Heart left ventricle (tissue), 16 donors: ENCODE measurements around the gene JPH2. TPM values are rescaled to one million over a fixed set of nuclear protein-coding genes. Genes with fewer than 3 reads are reported as not detected.

Experiments
- ATAC-seq, 4 donors: fragments of 200-7000 bp; cut with Tn5 transposase; one replicate each; pipeline ENCODE4 v1.9.1; 2020 to 2022; ENCODE audit warnings: moderate library complexity in 4 of 4, mild to moderate bottlenecking in 3 of 4, moderate number of reproducible peaks in 1 of 4
- DNase-seq, 5 donors: peaks; one replicate each; pipeline ENCODE4 v3.0.0-alpha.2; 2020
- H3K27ac ChIP-seq, 12 donors: fragments of 200-600 bp; sonication (generic) in 4 of 12; one replicate each; pipeline versions ENCODE4 v1.5.0 to v1.8.0; 2016 to 2022; ENCODE audit warnings: mild to moderate bottlenecking in 2 of 12
- H3K27me3 ChIP-seq, 9 donors: fragments of 200-600 bp; sonication (generic) in 2 of 9; one replicate each; pipeline versions ENCODE4 v1.5.1 to v1.8.0; 2016 to 2022; ENCODE audit warnings: mild to moderate bottlenecking in 3 of 9
- H3K36me3 ChIP-seq, 9 donors: fragments of 200-600 bp; sonication (generic) in 2 of 9; one replicate each; pipeline versions ENCODE4 v1.5.0 to v1.8.0; 2018 to 2022; ENCODE audit warnings: mild to moderate bottlenecking in 2 of 9
- H3K4me1 ChIP-seq, 12 donors: fragments of 200-600 bp; sonication (generic) in 4 of 12; one replicate each; pipeline versions ENCODE4 v1.5.0 to v1.8.0; 2016 to 2022; ENCODE audit warnings: mild to moderate bottlenecking in 3 of 12
- H3K4me3 ChIP-seq, 12 donors: fragments of 200-600 bp; sonication (generic) in 4 of 12; one replicate each; pipeline versions ENCODE4 v1.5.0 to v1.8.0; 2017 to 2022; ENCODE audit warnings: mild to moderate bottlenecking in 9 of 12, moderate library complexity in 4 of 12
- H3K9me3 ChIP-seq, 12 donors: fragments of 200-600 bp; sonication (generic) in 4 of 12; one replicate each; pipeline versions ENCODE4 v1.5.0 to v1.8.0; 2016 to 2022; ENCODE audit warnings: mild to moderate bottlenecking in 1 of 12
- CTCF ChIP-seq, 12 donors: fragments of 200-600 bp; sonication (generic) in 4 of 12; IDR thresholded peaks; one replicate each; pipeline versions ENCODE4 v1.5.0 to v1.8.0; 2018 to 2022; ENCODE audit warnings: antibody characterized with exemption in 12 of 12, mild to moderate bottlenecking in 5 of 12
- POLR2A ChIP-seq, 2 donors: fragments of 450-650 bp; IDR thresholded peaks; one replicate each; pipeline ENCODE4 v1.6.1; 2017; ENCODE audit warnings: antibody characterized with exemption in 2 of 2, mild to moderate bottlenecking in 2 of 2, moderate library complexity in 2 of 2
- whole genome bisulfite sequencing, 4 donors: extraction: QIAGEN DNeasy Blood & Tissue Kit in 2 of 4; methylation state at CpG; one replicate each; pipeline versions ENCODE4 v1.1.5 to v1.1.7; 2013 to 2018; 5-methylcytosine and 5-hydroxymethylcytosine counted together
- intact Hi-C, 10 donors: fragments of 100-400 bp; cut with DNase I; formaldehyde crosslinking; loops; one replicate each; pipeline versions ENCODE4 v1.11.1 to v1.14.2; 2022
- polyA plus RNA-seq, 2 donors: library from polyadenylated mRNA; stranded (reverse); fragments of 200-250 nt; gene quantifications; one replicate each; pipeline ENCODE4 v1.2.3, GENCODE V29; 2013
- total RNA-seq, 9 donors: library from RNA; depleted of rRNA in 2 of 9; stranded (reverse); fragments of >200 nt in 2 of 9; fragmentation: NEBNext Ultra II Directional in 3 of 9; extraction: Animal tissue kit (Norgen Biotek cat#: 25700) in 3 of 9; gene quantifications; one replicate each; pipeline versions ENCODE4 v1.1.0 to v1.2.4, GENCODE V29; 2016 to 2023
- donor health status: ischemic (EF 13 %, LVEDD 7.1; RV severe dilation, severe dysfunction).
- donor health status: healthy with polysubstance abuse.
- donor health status: DM: no; HTN: yes; CAD: no.
- donor health status: DM: no; HTN: no; CAD: no.
- donor health status: ischemic (EF 25% LVEDD 6.9; RV normal size, moderate dysfunction).
- donor health status: ischemic (EF 25% LVEDD 5.7; RV mildly dilated, moderate dysfunction).
- donor health status: healthy.
- donor health status: DM: yes; HTN: yes; CAD: no.
- donor health status: ischemic (EF 35%, LVEDD 5.7; RV mildly dilated, moderate dysfunction).
- donor health status: nonischemic (EF 11% LVEDD 7.7; RV severe dilation, severe dysfunction).
- donor health status: DM: yes; HTN: yes; CAD: no.
- donor health status: PGD.
- donor health status: ischemic (EF 29% LVEDD 5.4; RV normal size, mild dysfunction).
- donor health status: nonischemic (EF 23%, LVEDD 6.1; RV moderate dilation, normal function).

Gene JPH2
- total and polyA plus RNA-seq, 11 donors = 99.5 to 219 (median 155) TPM

- intact Hi-C loops = loop anchor here in 2 of 10 donors (5.0 to 10.0 kb wide), 2 partner anchors 309 to 537 kb away; no protein-coding TSS in a partner anchor
- TF ChIP-seq POLR2A (IDR thresholded peaks at IDR 0.05) (no peak), CTCF (IDR thresholded peaks at IDR 0.05) (no peak)
- H3K4me1 ChIP-seq = peaks cover 0 to 37% (median 1%) of the 10 kb centered on the region in 12 donors
- peaks cover 0 to 7% (median 0%) of the 10 kb centered on the region in 9 donors for H3K27me3 ChIP-seq
- no peak overlapping the region for H3K4me3 ChIP-seq
- H3K36me3 ChIP-seq = no peaks in the 10 kb centered on the region
- no peak for ATAC-seq
- WGBS, 4 donors = 80 to 93% (median 85%) methylated on average over 10 to 11 of the region's 11 CpGs
- no peaks in the 10 kb centered on the region for H3K9me3 ChIP-seq
- DNase-seq = peak in 1 of 5 donors; percentile 57
- no peak overlapping the region for H3K27ac ChIP-seq
Observed at GRCh38 chr20:44071526-44072111, 115.4 kb downstream of the JPH2 start.

GRCh38 chr20:44071057-44071456 is 115.9 kb downstream of the JPH2 start:
- intact Hi-C loops = loop anchor here in 2 of 10 donors (5.0 to 10.0 kb wide), 2 partner anchors 309 to 536 kb away; no protein-coding TSS in a partner anchor

GRCh38 chr20:44070139-44070900 is 116.7 kb downstream of the JPH2 start:
- no peak for TF ChIP-seq CTCF (IDR thresholded peaks at IDR 0.05)
- TF ChIP-seq POLR2A (IDR thresholded peaks at IDR 0.05) = no peak
- 77 to 87% (median 82%) methylated on average over 17 of the region's 17 CpGs for whole genome bisulfite sequencing, 4 donors
- ATAC-seq (no peak), DNase-seq (no peak)
- intact Hi-C loops = loop anchor here in 2 of 10 donors (5.0 to 10.0 kb wide), 2 partner anchors 308 to 536 kb away; no protein-coding TSS in a partner anchor
- H3K27me3 ChIP-seq = peaks cover 0 to 7% (median 0%) of the 10 kb centered on the region in 9 donors
- H3K4me3 ChIP-seq = peak overlapping the region in 1 of 12 donors; percentile 34
- no peaks in the 10 kb centered on the region for H3K9me3 ChIP-seq
- no peaks in the 10 kb centered on the region for H3K36me3 ChIP-seq
- H3K27ac ChIP-seq = peak overlapping the region in 1 of 12 donors; percentile 76
- H3K4me1 ChIP-seq = peaks cover 0 to 32% (median 1%) of the 10 kb centered on the region in 12 donors

More at GRCh38 chr20:44071057-44071456, 115.9 kb downstream of the JPH2 start:
- WGBS, 4 donors = 80 to 90% (median 87%) methylated on average over 9 to 10 of the region's 10 CpGs
- H3K27me3 ChIP-seq = peaks cover 0 to 7% (median 0%) of the 10 kb centered on the region in 9 donors
- no peaks in the 10 kb centered on the region for H3K36me3 ChIP-seq
- H3K4me1 ChIP-seq = peaks cover 0 to 37% (median 1%) of the 10 kb centered on the region in 12 donors
- no peak overlapping the region for H3K4me3 ChIP-seq
- TF ChIP-seq POLR2A (IDR thresholded peaks at IDR 0.05) (no peak), CTCF (IDR thresholded peaks at IDR 0.05) (no peak)
- ATAC-seq (no peak), DNase-seq (no peak)
- no peaks in the 10 kb centered on the region for H3K9me3 ChIP-seq
- H3K27ac ChIP-seq = no peak overlapping the region
